Measurements from ENCODE around the gene COL20A1.
A peak's percentile ranks its signal among the peaks of the same experiment; 100 is the strongest.
"Not testable (repeated sequence)": the region's sequence is repeated elsewhere in the genome, so short reads cannot be mapped to it uniquely, and the experiment has no call there.

Gene COL20A1

DNA sequence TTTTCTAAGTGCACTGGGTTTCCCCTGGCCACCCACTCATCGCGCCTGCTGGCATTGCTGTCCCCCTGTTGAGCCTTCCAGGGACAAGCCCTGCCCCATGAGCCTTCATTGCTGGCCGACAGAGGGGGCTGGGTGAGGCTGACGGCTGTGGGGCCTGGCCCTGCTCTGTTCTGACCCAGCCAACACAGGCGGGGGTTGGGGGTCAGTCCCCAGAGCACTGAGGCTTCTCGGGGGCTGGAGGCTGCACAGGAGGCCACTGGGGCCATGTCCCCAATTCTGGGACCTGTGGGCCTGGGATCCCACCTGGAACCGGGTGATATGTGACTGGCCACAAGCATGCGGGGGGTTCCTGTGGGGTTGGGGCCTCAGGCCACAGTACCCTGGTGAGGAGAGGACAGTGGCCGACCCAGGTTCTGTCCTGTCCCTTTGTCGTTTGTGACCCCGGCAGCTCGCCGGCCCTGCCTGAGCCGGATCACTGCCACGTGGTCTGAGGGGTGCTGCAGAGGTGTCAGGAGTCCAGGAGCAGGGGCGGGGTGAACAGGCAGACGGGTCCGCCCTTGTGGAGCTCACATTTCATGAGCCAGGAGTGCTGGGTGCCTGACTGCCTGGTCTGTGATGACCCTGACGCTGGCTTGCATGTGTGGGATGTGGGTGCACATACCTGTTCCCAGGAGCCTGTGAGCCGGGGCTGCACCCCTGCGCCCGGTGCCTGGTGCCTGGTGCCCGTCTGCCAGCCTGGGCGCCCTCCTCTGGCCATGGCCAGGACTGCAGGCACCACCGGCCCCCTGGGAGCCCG lies 2.1 kb upstream of the COL20A1 start:
- DNase-seq (ENCODE audit: low read depth in 2 of 2), result peak; percentile 58 to 64

DNA sequence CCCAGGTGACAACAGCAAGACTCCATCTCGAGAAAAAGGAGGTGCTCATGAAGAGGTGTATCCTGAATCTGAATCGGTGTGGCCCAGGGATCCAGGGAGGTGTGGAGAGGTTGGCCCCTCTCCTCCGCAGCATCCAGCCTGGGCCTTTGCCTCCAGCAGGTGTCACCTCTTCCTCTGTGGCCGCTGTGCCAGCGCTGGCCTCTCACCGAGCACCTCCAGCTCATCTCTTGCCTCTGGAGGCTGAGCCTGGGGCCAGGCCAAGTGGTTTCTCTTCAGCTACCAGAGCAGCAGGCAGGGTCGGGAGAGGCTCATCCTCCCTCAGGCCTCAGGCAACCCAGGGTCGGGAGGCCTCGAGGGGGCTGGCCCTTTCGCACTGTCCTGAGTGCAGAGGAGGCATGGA lies 1.2 kb upstream of the COL20A1 start:
- no peak for DNase-seq (ENCODE audit: low read depth in 2 of 2)

DNA sequence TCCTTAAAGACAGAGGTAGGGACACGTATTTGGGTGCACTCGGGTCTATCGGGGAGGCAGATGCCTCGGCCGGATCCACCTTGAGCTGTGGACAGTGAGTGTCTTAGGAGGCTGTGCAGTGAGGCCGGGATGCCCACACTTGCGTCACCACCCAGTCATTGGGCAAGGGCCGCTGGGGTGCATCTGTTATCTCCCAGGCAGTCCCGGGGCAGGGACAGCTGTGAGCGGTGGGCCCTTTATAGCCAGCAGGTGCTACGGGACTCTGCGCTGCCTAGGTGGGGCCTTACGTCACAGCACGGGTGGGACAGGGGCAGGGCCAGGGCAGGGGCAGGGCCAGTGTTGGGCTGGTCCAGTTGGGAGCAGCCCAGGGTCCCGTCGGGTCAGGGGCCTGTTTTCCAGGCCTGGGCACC lies 689 bp upstream of the COL20A1 start:
- no peak for DNase-seq (ENCODE audit: low read depth in 2 of 2)

DNA sequence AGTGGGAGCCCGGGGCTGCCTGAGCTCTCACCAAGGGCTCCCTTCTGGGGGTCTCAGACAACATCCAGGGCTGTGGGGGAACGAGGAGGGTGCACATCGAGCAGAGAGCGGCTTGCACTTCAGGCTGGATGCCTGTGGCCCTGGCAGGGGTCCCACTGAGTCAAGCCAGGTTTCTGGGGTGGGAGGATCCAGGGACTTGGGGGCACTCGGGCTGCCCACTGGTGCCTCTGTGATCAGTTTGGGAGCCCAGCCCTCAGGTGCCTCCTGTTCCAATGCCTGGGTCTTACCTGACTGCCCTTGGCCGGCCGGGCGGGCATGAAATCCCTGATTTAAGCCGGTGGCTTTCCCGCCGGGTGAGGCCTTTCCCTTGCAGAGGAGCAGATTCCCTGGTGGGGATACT lies 470 bp downstream of the COL20A1 start:
- no peak for DNase-seq (ENCODE audit: low read depth in 2 of 2)

DNA sequence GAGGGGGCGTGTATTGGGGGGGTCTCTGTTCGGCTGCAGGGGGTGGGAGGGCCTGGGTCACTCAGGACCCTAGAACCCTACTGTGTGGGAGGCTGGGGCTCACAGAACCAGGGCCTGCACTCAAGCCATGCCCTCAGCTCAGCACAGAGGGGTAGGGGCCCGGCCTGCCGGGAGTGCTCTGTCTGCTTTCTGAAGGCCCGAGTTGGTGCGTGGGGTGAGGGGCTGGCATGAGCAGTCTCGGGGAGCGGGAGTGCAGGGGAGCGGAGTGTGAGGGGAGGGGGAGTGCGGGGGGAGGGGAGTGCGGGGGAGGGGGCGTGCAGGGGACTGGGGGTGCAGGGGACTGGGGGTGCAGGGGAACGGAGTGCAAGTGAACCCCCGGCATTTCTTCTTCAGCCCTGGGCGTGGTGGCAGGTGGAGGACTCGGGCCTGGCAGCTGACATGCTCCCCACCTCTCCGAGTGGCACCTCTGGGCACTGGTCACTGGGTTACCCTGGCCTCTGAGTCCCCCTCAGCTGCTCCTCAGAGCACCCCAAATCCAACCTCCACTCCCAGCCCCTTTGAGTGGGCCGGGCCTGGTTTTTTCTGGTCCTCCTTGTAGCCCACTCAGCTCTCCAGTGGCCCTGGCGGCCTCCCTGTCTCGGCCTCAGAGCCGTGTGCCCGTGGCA lies 1.0 kb downstream of the COL20A1 start:
- no peak for DNase-seq (ENCODE audit: low read depth in 2 of 2)

DNA sequence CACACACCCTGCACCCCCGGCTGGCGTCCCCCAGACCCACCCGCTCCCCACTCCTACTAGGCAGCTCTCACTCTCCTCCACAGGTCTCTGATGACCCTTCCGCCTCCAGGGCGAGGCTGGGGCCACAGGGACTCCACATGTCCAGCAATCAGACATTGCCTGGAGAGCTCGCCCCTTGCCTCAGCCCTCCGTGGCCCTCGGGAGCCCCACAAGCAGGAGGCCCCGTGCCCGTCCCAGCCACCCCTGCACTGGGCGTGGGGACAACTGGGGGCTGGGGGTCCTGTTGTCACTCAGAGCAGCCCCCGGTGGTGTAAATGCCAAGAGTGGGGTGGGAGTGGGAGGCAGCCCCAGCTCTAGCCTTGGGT lies 1.5 kb downstream of the COL20A1 start:
- DNase-seq (ENCODE audit: low read depth in 2 of 2), result no peak

DNA sequence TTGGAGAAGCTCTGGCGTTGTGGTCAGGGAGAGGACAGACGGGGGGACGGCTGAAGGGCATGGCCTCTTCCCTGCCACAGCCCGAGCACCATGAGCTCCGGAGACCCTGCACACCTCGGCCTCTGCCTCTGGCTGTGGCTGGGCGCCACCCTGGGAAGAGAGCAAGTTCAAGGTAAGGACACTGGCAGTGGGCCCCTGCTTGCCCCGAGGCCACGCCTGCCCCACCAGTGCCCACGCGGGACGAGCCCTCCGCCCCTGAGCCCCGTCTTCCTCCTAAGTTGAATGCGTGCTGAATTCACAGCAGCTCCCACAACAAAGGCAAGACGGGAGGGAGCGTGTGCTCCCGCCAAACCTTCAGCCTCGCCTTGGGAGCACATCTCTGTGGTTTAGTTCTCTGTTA lies 2.0 kb downstream of the COL20A1 start:
- DNase-seq (ENCODE audit: low read depth in 2 of 2), result no peak

DNA sequence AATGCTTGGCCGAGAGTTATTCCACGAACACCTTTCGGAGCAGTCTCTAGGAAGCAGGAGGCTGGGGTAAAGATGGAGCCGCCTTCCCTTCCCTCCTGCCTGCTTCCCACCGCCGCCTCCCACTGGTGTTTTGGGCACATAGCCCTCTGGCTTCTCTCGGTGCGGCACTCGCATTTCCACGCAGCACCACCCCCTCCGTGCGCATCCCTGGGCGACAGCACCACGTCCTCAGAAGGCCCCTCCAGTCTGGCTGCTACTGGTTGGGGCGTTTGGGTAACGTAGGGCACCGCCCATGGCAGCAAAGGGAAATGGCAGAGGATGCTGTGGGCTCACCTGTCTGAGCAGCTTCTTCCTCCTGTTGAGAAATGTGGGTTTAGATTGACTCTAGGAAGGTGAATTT lies 2.4 kb downstream of the COL20A1 start:
- DNase-seq (ENCODE audit: low read depth in 2 of 2), result no peak

DNA sequence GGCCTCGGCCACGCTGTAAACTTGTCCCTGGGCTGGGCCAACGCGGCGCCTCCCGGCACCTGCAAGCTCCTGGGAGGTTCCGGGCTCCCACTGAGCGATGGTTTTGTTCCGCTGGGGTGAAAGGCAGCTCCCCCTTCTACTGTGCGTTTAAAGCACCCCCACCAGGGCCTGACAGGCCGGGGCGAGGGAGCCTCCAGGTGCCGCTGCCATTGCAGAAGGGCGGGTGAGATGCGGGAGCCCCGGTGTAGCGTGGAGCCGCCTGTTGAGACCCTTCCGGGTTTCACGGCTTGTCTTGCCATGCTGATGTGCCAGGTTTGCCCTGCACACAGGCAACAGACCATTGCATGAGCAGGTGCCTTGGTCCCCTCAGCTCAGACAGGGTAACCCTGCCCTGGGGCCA lies 2.9 kb downstream of the COL20A1 start:
- no peak for DNase-seq (ENCODE audit: low read depth in 2 of 2)

DNA sequence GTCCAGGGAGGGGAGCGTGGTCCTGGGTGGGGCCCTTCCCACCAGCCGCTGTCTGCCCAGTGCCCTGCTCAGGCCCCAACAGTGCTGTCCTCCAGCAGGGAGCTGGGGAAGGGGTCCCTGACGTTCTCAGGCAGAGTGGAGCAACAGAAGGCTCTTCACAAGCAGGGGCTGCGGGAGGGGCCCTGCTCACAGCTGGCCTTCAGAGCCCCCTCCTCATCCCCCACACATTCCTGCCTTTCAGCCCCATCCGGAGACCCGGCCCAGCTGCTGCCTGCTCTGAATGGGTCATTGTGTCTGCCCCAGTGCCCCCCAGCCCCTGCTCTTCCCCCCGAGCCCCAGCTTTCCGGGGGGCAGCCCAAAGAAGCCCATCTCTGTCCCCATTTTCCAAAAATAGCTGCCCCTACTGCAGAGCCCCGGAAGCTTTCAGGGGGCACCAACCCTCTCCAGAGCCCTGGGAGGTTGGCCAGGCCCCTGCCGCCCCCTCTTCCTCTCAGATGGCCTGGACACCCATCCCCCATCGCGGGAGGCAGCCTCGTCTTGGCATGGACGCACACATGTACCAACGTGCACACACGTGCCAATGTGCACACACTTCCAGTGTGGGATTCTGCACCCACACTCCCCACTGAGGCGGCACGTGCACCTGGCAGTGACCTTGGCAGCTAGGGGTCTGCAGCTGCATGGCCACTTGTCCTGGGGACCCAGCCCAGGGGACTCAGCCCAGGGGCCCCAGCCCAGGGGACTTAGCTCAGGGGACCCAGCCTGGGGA lies 3.7 kb downstream of the COL20A1 start:
- DNase-seq (ENCODE audit: low read depth in 2 of 2), result no peak

DNA sequence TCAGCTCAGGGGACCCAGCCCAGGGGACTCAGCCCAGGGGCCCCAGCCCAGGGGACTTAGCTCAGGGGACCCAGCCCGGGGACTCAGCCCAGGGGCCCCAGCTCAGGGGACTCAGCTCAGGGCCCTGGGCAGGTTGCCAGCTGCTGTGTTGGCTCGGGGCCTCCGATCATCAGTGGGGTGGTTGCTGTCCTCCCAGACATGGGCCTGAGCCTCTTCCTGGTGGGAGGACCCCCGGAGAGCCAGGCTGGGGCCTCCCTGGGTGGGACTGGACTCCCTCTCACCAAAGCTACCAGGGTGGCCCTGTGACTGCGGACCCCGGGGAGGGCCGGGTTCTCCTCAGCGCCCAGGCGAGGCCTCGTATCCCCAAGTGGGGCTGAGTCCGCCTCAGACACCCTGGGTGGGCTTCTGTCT lies 4.4 kb downstream of the COL20A1 start:
- no peak for DNase-seq (ENCODE audit: low read depth in 2 of 2)

DNA sequence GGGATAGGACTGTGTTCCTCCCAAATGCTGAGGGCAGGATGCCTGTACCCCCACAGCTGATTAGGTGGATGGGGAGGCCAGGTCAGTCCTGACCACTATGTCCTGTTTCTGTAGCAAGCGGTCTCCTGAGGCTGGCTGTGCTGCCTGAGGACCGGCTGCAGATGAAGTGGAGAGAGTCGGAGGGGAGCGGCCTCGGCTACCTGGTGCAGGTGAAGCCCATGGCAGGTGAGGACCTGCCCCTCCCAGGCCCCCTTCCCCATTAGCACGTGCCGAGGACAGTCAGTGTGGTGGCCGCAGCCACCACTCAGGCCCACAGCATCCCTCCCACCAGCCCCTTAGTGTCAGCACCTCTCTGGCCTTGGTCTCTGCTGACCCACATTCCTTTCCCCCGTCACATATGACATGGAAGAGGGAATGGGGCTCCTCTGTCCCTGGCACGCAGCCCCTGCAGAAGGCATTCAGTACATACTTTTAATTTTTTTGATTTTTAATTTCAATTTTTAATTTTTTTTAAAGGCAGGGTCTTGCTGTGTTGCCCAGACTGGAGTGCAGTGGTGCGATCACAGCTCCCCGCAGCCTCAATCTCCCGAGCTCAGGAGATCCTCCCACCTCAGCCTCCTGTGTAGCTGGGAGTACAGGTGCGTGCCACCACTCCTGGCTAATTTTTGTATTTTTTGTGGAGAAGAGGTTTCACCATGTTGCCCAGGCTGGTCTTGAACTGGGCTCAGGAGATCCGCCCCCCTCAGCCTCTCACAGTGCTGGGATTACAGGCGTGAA lies 5.0 kb downstream of the COL20A1 start:
- DNase-seq (ENCODE audit: low read depth in 2 of 2), result no peak

DNA sequence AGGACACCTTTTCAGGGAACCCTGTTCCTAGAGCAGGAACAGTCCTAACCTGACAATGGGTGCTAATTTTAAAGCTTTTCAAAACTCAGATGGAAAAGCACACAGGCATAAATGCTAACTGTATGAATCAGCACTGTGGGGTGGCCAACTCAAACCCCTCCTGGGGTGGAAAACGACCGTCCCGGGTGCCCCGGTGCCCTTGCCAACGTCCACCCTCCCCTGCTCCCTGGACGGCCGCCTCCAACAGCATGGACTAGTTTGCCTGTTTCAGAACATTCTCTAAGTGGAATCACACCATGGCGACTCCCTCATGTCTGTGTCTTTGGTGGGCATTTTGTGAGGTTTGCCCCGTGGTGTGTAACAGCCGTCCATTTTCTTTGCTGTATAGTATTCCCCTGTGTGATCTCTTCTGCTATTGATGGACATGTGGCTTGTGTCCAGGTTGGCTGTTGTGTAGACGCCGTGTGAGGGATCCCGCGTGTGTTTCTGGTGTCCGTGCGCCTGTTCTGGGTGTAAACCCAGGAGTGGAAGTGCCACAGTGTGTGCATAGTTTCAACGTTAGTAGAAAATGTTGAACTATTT lies 5.8 kb downstream of the COL20A1 start:
- DNase-seq (ENCODE audit: low read depth in 2 of 2), result no peak

DNA sequence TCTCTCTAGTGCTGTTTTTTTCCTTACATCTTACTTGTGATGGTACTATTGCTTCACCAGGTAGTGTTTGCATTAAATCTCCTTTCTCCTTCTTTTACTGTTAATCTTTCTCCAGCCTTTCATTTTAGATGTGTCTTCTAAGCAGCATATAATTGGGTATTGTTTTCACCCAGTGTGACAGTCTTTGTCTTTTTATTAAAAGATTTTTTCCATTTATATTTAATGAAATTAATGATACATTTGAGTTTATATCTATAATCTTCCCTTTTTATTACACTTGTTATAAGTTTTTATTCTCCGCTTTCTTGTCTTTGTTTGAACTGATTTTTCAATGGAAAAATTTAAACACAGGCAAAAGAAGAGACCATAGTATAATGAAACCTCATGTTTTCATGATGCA lies 8.7 kb downstream of the COL20A1 start:
- DNase-seq (ENCODE audit: low read depth in 2 of 2), result no peak

DNA sequence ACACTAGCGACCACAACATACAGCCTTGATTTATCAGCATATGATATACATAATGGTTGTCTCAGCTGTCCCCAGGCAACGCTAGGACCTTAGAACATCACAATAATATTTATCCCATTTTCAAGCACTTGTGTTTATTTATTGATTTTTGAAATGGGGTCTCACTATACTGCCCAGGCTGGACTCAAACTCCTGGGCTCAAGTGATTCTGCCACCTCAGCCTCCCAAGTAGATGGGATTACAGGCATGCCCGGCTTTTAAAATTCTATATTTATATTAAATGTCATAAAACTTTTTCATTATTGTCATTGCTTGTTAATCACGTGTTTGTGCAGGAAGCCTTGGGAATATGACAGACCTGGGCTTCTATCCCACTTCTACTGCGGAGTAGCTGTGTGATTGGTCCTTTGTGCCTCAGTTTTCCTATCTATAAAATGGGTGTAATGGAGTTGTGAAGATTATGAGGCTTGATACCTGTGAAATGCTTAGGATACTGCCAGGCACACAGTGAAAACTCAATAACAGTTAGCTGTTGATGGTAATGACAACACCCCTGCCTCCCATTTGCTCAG lies 10.2 kb downstream of the COL20A1 start:
- DNase-seq (ENCODE audit: low read depth in 2 of 2), result no peak

DNA sequence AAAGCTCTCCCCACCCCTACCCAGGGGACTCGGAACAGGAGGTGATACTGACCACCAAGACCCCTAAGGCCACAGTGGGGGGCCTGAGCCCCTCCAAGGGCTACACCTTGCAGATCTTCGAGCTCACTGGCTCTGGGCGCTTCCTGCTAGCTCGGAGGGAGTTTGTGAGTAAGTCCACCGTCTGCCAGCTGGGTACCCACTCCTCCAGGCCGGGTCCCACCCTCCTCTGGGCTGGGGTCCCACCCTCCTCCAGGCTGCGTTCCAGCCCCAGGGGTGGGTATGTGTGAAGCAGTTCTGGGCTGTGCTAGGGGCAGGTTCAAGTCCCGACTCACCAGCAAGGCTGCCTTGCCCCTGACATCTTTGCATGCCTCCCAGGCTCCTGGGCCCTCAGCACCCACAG lies 12.4 kb downstream of the COL20A1 start:
- no peak for DNase-seq (ENCODE audit: low read depth in 2 of 2)

DNA sequence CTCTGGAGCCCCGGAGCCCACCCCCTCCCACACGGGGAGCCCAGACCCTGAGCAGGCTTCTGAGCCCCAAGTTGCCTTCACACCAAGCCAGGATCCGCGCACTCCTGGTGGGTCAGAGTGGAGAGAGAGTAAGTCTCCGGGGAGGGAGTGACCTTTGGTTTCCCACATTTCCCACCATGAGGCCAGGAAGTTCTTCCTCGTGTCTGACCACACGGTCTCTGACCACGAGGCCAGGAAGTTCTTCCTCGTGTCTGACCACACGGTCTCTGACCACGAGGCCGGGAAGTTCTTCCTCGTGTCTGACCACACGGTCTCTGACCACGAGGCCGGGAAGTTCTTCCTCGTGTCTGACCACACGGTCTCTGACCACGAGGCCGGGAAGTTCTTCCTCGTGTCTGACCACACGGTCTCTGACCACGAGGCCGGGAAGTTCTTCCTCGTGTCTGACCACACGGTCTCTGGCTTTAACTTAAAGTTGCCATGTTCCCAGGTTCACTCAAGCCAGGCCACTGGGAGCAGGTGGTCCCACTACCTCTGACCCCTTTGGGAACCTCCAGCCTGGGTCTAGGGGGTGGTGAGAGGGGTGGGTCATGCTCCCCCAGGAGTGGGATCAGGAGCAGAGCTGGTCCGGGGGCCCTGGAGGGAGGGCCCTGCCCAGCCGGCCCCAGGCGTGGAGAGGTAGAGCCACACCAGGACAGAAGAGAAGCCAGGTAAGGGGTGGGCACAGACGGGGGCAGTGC lies 13.1 kb downstream of the COL20A1 start:
- DNase-seq (ENCODE audit: low read depth in 2 of 2), result not testable (repeated sequence)

DNA sequence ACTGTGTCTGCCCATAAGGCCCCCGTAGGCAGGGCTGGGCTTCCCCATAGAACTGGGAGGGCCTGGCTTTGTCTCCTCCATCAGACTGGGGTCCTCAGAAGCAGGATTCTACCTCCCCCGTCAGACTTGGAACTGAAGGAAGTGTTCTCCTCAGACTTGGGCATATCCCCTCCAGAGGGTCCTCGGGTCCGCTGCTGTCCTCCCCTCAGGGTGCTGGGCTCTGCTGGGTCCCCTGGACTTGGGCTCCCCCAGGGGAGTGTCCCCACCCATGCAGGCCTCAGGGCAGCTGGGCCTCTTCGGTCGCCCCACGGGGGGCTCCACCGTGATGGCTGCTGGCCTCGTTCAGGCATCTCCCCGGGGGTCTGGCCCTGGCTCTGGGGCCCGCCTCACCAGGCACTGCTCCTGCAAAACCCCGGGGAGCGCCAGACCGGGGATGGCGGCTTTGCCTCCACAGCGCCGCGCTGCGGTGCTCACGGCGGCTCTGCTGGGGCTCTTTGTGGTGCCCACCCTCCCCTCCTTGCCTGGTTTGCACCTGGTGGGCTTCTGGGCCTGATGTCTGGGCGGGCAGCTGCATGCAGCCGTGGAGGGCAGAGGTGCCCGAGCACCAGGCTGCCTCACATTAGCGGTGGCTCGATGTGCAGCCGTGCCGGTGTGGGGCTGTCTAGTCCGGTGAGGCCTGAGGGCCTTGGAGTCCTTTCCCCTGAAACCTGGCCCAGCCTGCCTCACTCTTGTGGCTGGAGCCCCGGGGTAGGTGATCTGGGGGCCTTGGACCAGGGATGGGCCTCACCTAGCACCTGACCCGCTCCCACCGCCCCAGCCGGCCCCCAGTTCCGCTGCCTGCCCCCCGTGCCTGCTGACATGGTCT lies 13.9 kb downstream of the COL20A1 start:
- DNase-seq (ENCODE audit: low read depth in 2 of 2), result no peak

DNA sequence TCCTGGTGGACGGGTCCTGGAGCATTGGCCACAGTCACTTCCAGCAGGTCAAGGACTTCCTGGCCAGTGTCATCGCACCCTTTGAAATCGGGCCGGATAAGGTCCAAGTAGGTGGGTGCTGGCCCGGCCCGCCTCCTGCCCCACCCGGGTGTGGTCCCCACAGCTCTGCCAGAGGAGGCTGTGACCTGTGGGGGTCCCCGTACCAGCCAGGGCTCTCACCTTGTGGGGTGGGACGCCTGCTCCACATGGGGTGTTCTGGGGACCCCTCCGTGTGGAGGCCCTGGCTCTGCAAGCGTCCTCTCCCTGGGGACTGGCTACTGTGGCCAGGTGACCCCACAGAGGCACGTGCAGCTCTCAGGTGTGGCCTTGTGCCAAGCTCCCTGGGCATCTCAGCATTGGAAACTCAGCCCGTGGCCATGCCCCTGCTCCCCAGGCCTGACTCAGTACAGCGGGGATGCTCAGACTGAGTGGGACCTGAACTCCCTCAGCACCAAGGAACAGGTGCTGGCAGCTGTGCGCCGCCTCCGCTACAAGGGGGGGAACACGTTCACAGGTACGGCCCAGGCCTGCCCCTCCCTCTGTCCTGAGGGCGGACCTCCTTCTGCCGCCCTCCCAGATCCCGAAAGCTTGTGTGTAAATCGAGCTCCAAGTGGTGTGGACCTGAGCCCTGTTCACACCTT lies 14.7 kb downstream of the COL20A1 start:
- DNase-seq (ENCODE audit: low read depth in 2 of 2), result no peak

Data from activated CD4-positive, alpha-beta T cell treated with anti-CD3 and anti-CD28 coated beads for 24 hours (primary cell).